Measurements from ENCODE around the gene PFAS.
A peak's percentile ranks its signal among the peaks of the same experiment; 100 is the strongest.

The PFAS gene

GRCh38 chr17:8266648-8267479 is 17.8 kb downstream of the PFAS start:
- DNase-seq (ENCODE audit: low read depth in 2 of 3, low spot score in 2 of 3): no peak

GRCh38 chr17:8267480-8268147 is 18.5 kb downstream of the PFAS start:
- no peak for DNase-seq (ENCODE audit: low read depth in 2 of 3, low spot score in 2 of 3)

GRCh38 chr17:8268550-8269298 is 19.6 kb downstream of the PFAS start:
- no peak for DNase-seq (ENCODE audit: low read depth in 2 of 3, low spot score in 2 of 3)

GRCh38 chr17:8272421-8272820 is 23.3 kb downstream of the PFAS start:
- no peak for DNase-seq (ENCODE audit: low read depth in 2 of 3, low spot score in 2 of 3)

GRCh38 chr17:8273884-8274444 is 24.9 kb downstream of the PFAS start:
- no peak for DNase-seq (ENCODE audit: low read depth in 2 of 3, low spot score in 2 of 3)

- no peak for DNase-seq (ENCODE audit: low read depth in 2 of 3, low spot score in 2 of 3)
Observed at GRCh38 chr17:8274816-8275215, 25.7 kb downstream of the PFAS start.

GRCh38 chr17:8275421-8276290 is 26.6 kb downstream of the PFAS start:
- no peak for DNase-seq (ENCODE audit: low read depth in 2 of 3, low spot score in 2 of 3)

GRCh38 chr17:8277317-8277716 is 28.2 kb downstream of the PFAS start:
- DNase-seq (ENCODE audit: low read depth in 2 of 3, low spot score in 2 of 3): no peak

- DNase-seq (ENCODE audit: low read depth in 2 of 3, low spot score in 2 of 3): no peak
Observed at GRCh38 chr17:8282345-8282744, 33.3 kb downstream of the PFAS start.

- DNase-seq (ENCODE audit: low read depth in 2 of 3, low spot score in 2 of 3): no peak
Observed at GRCh38 chr17:8283356-8283755, 34.3 kb downstream of the PFAS start.

- DNase-seq (ENCODE audit: low read depth in 2 of 3, low spot score in 2 of 3): no peak
Observed at GRCh38 chr17:8284126-8284525, 35.0 kb downstream of the PFAS start.

- DNase-seq (ENCODE audit: low read depth in 2 of 3, low spot score in 2 of 3): no peak
Observed at GRCh38 chr17:8285270-8286181, 36.4 kb downstream of the PFAS start.

- DNase-seq (ENCODE audit: low read depth in 2 of 3, low spot score in 2 of 3): no peak
Observed at GRCh38 chr17:8287651-8288335, 38.7 kb downstream of the PFAS start.

- peak; percentile 63 to 73 (median 65) for DNase-seq (ENCODE audit: low read depth in 2 of 3, low spot score in 2 of 3)
Observed at GRCh38 chr17:8288336-8289102, 39.4 kb downstream of the PFAS start, which contains the start of gene RANGRF. Gene RANGRF (plus strand): TSS chr17:8288670. CDS start chr17:8288789, 119 bp downstream.

- DNase-seq (ENCODE audit: low read depth in 2 of 3, low spot score in 2 of 3): no peak
Observed at GRCh38 chr17:8289103-8289397, 40.0 kb downstream of the PFAS start.

GRCh38 chr17:8290043-8290442 is 41.0 kb downstream of the PFAS start:
- DNase-seq (ENCODE audit: low read depth in 2 of 3, low spot score in 2 of 3): no peak

GRCh38 chr17:8292639-8293395 is 43.7 kb downstream of the PFAS start:
- no peak for DNase-seq (ENCODE audit: low read depth in 2 of 3, low spot score in 2 of 3)

GRCh38 chr17:8294361-8294760 is 45.3 kb downstream of the PFAS start:
- DNase-seq (ENCODE audit: low read depth in 2 of 3, low spot score in 2 of 3): no peak
